Hindlimb muscle (tissue), 1 donor: Measurements from ENCODE around the gene RIMS4. TPM values are rescaled to one million over a fixed set of nuclear protein-coding genes. Genes with fewer than 3 reads are reported as not detected.
A peak's percentile ranks its signal among the peaks of the same experiment; 100 is the strongest.
"Not testable (repeated sequence)": the region's sequence is repeated elsewhere in the genome, so short reads cannot be mapped to it uniquely, and the experiment has no call there.

Experiments used
- DNase-seq: peaks from one replicate; pipeline ENCODE4 v3.0.0-alpha.2; 2013
- polyA plus RNA-seq: library from polyadenylated mRNA; unstranded; fragments of 120-200 nt; gene quantifications from one replicate; pipeline ENCODE4 v1.2.1, GENCODE V29; 2013; ENCODE audit not compliant: insufficient read length

Gene RIMS4
- polyA plus RNA-seq, 1 donor, result 9.0 TPM

- DNase-seq, result no peak
Measured at GRCh38 chr20:44830523-44830922, 20.2 kb upstream of the RIMS4 start.

- DNase-seq, result no peak
Measured at GRCh38 chr20:44829688-44830087, 19.3 kb upstream of the RIMS4 start.

- DNase-seq, result no peak
Measured at GRCh38 chr20:44828640-44829039, 18.3 kb upstream of the RIMS4 start.

GRCh38 chr20:44827401-44827800 is 17.1 kb upstream of the RIMS4 start:
- no peak for DNase-seq

- DNase-seq, result not testable (repeated sequence)
Measured at GRCh38 chr20:44821576-44821975, 11.2 kb upstream of the RIMS4 start.

GRCh38 chr20:44819936-44820335 is 9.6 kb upstream of the RIMS4 start:
- no peak for DNase-seq

GRCh38 chr20:44817143-44817910 is 7.0 kb upstream of the RIMS4 start:
- no peak for DNase-seq

- DNase-seq, result no peak
Measured at GRCh38 chr20:44814937-44815336, 4.6 kb upstream of the RIMS4 start.

GRCh38 chr20:44811150-44811685 is 872 bp upstream of the RIMS4 start:
- no peak for DNase-seq

- no peak for DNase-seq
Measured at GRCh38 chr20:44810061-44810390, 320 bp downstream of the RIMS4 start.

GRCh38 chr20:44809380-44810060 is 826 bp downstream of the RIMS4 start:
- no peak for DNase-seq

- no peak for DNase-seq
Measured at GRCh38 chr20:44807684-44808056, 2.7 kb downstream of the RIMS4 start.

GRCh38 chr20:44807051-44807683 is 3.2 kb downstream of the RIMS4 start:
- DNase-seq, result no peak

- peak; percentile 84 for DNase-seq
Measured at GRCh38 chr20:44805979-44806620, 4.2 kb downstream of the RIMS4 start.

GRCh38 chr20:44805335-44805978 is 4.9 kb downstream of the RIMS4 start:
- peak; percentile 26 for DNase-seq

- no peak for DNase-seq
Measured at GRCh38 chr20:44803383-44803941, 6.9 kb downstream of the RIMS4 start.

GRCh38 chr20:44802702-44803101 is 7.6 kb downstream of the RIMS4 start:
- DNase-seq, result no peak

- DNase-seq, result no peak
Measured at GRCh38 chr20:44800391-44801046, 9.8 kb downstream of the RIMS4 start.

- DNase-seq, result no peak
Measured at GRCh38 chr20:44799691-44800090, 10.7 kb downstream of the RIMS4 start.

GRCh38 chr20:44796758-44797457 is 13.4 kb downstream of the RIMS4 start:
- no peak for DNase-seq

- DNase-seq, result no peak
Measured at GRCh38 chr20:44796311-44796710, 14.0 kb downstream of the RIMS4 start.
